Measurements from ENCODE around the gene LYRM4. TPM values are rescaled to one million over a fixed set of nuclear protein-coding genes. Genes with fewer than 3 reads are reported as not detected.

The LYRM4 gene
- total and polyA plus RNA-seq, 4 donors: 15.2 to 23.2 (median 19.1) TPM

DNA sequence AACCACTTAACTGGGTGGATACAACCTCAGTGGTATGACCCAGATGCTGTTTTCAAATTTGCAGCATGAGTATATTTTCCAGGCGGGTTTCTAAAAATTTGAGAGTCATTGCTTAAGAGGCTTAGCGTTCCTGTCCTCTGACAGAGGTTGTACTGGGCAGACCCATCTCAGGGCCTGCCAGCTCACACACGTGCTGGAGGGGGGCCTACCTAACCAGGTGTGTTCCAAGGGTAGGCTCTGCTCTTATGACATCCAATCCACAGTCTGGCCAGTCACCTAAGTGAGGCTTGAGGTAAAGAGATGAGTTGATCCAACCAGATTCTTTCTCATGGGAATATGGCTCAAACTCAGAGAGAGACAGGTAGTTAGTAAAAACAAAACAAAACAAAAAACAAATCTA, 1.3 kb downstream of the LYRM4 start:
- Histone ChIP-seq H3K4me1 (ENCODE audit: control insufficient read depth in 5 of 5, insufficient read depth in 5 of 5, low read length in 5 of 5) (peaks cover 0 to 18% (median 4%) of the 10 kb centered on the region in 5 donors), H3K27me3 (ENCODE audit: control insufficient read depth in 3 of 3, insufficient read depth in 3 of 3, low read length in 2 of 3) (no peaks in the 10 kb centered on the region), H3K36me3 (ENCODE audit: control insufficient read depth in 4 of 4, insufficient read depth in 4 of 4, low read length in 4 of 4) (no peaks in the 10 kb centered on the region), H3K9me3 (ENCODE audit: control insufficient read depth in 4 of 4, insufficient read depth in 3 of 4, low read length in 3 of 4) (no peaks in the 10 kb centered on the region), H3K4me3 (no peak overlapping the region), H3K27ac (ENCODE audit: low read depth in 1 of 2, low read length in 1 of 2) (peak overlapping the region in 1 of 2 donors; percentile 50), H3K9ac (ENCODE audit: insufficient read depth in 1 of 2, low read length in 2 of 2) (no peak overlapping the region)
- DNase-seq: no peak
- TF ChIP-seq, protein P1, sequence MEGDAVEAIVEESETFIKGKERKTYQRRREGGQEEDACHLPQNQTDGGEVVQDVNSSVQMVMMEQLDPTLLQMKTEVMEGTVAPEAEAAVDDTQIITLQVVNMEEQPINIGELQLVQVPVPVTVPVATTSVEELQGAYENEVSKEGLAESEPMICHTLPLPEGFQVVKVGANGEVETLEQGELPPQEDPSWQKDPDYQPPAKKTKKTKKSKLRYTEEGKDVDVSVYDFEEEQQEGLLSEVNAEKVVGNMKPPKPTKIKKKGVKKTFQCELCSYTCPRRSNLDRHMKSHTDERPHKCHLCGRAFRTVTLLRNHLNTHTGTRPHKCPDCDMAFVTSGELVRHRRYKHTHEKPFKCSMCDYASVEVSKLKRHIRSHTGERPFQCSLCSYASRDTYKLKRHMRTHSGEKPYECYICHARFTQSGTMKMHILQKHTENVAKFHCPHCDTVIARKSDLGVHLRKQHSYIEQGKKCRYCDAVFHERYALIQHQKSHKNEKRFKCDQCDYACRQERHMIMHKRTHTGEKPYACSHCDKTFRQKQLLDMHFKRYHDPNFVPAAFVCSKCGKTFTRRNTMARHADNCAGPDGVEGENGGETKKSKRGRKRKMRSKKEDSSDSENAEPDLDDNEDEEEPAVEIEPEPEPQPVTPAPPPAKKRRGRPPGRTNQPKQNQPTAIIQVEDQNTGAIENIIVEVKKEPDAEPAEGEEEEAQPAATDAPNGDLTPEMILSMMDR (IDR thresholded peaks at IDR 0.05; ENCODE audit: control extremely low read depth, extremely low read depth): no peak
- ATAC-seq (ENCODE audit: insufficient read depth, low FRiP score): no peak
- WGBS, 2 donors: 76 to 77% methylated on average over 3 of the region's 3 CpGs

- Histone ChIP-seq H3K27ac (ENCODE audit: low read depth in 1 of 2, low read length in 1 of 2) (no peak overlapping the region), H3K4me1 (ENCODE audit: control insufficient read depth in 5 of 5, insufficient read depth in 5 of 5, low read length in 5 of 5) (peaks cover 0 to 12% (median 4%) of the 10 kb centered on the region in 5 donors), H3K4me3 (no peak overlapping the region), H3K27me3 (ENCODE audit: control insufficient read depth in 3 of 3, insufficient read depth in 3 of 3, low read length in 2 of 3) (no peaks in the 10 kb centered on the region), H3K36me3 (ENCODE audit: control insufficient read depth in 4 of 4, insufficient read depth in 4 of 4, low read length in 4 of 4) (peaks cover 0 to 2% (median 0%) of the 10 kb centered on the region in 4 donors), H3K9me3 (ENCODE audit: control insufficient read depth in 4 of 4, insufficient read depth in 3 of 4, low read length in 3 of 4) (no peaks in the 10 kb centered on the region), H3K9ac (ENCODE audit: insufficient read depth in 1 of 2, low read length in 2 of 2) (no peak overlapping the region)
- no peak for ATAC-seq (ENCODE audit: insufficient read depth, low FRiP score)
- TF ChIP-seq, protein P1 (IDR thresholded peaks at IDR 0.05; ENCODE audit: control extremely low read depth, extremely low read depth): no peak
- WGBS, 2 donors: 98% methylated on average over 8 of the region's 8 CpGs
- no peak for DNase-seq
Measured at GRCh38 chr6:5257400-5257799, 3.4 kb downstream of the LYRM4 start.

- H3K36me3 ChIP-seq (ENCODE audit: control insufficient read depth in 4 of 4, insufficient read depth in 4 of 4, low read length in 4 of 4): peaks cover 0 to 5% (median 0%) of the 10 kb centered on the region in 4 donors
- 97 to 99% methylated on average over 3 of the region's 3 CpGs for WGBS, 2 donors
- no peak overlapping the region for H3K9ac ChIP-seq (ENCODE audit: insufficient read depth in 1 of 2, low read length in 2 of 2)
- no peaks in the 10 kb centered on the region for H3K9me3 ChIP-seq (ENCODE audit: control insufficient read depth in 4 of 4, insufficient read depth in 3 of 4, low read length in 3 of 4)
- H3K4me1 ChIP-seq (ENCODE audit: control insufficient read depth in 5 of 5, insufficient read depth in 5 of 5, low read length in 5 of 5): peaks cover 0 to 8% (median 4%) of the 10 kb centered on the region in 5 donors
- TF ChIP-seq, protein P1 (IDR thresholded peaks at IDR 0.05; ENCODE audit: control extremely low read depth, extremely low read depth): no peak
- DNase-seq: no peak
- ATAC-seq (ENCODE audit: insufficient read depth, low FRiP score): no peak
- no peak overlapping the region for H3K4me3 ChIP-seq
- H3K27ac ChIP-seq (ENCODE audit: low read depth in 1 of 2, low read length in 1 of 2): no peak overlapping the region
- no peaks in the 10 kb centered on the region for H3K27me3 ChIP-seq (ENCODE audit: control insufficient read depth in 3 of 3, insufficient read depth in 3 of 3, low read length in 2 of 3)
Measured at GRCh38 chr6:5256952-5257351, 3.8 kb downstream of the LYRM4 start.

GRCh38 chr6:5250911-5251310, 9.8 kb downstream of the LYRM4 start:
- 76 to 90% methylated on average over 4 of the region's 4 CpGs for WGBS, 2 donors
- no peak overlapping the region for H3K4me3 ChIP-seq
- ATAC-seq (ENCODE audit: insufficient read depth, low FRiP score) (no peak), DNase-seq (peak in 1 of 3 donors; percentile 19)
- peaks cover 0 to 6% (median 2%) of the 10 kb centered on the region in 4 donors for H3K36me3 ChIP-seq (ENCODE audit: control insufficient read depth in 4 of 4, insufficient read depth in 4 of 4, low read length in 4 of 4)
- peaks cover 0 to 5% (median 0%) of the 10 kb centered on the region in 5 donors for H3K4me1 ChIP-seq (ENCODE audit: control insufficient read depth in 5 of 5, insufficient read depth in 5 of 5, low read length in 5 of 5)
- TF ChIP-seq, protein P1 (IDR thresholded peaks at IDR 0.05; ENCODE audit: control extremely low read depth, extremely low read depth): no peak
- H3K27ac ChIP-seq (ENCODE audit: low read depth in 1 of 2, low read length in 1 of 2): no peak overlapping the region
- no peaks in the 10 kb centered on the region for H3K27me3 ChIP-seq (ENCODE audit: control insufficient read depth in 3 of 3, insufficient read depth in 3 of 3, low read length in 2 of 3)
- H3K9ac ChIP-seq (ENCODE audit: insufficient read depth in 1 of 2, low read length in 2 of 2): no peak overlapping the region
- no peaks in the 10 kb centered on the region for H3K9me3 ChIP-seq (ENCODE audit: control insufficient read depth in 4 of 4, insufficient read depth in 3 of 4, low read length in 3 of 4)

Measured in lung (tissue), 12 donors.